Chondrocyte (in vitro differentiated cells): ENCODE data around the gene FAM204A. TPM values are rescaled to one million over a fixed set of nuclear protein-coding genes. Genes with fewer than 3 reads are reported as not detected.

Experiments used
- DNase-seq: peaks from one replicate; pipeline ENCODE4 v3.0.0; 2021; ENCODE audit warnings: mixed read lengths, low spot score
- H3K27ac Mint-ChIP-seq: one replicate; pipeline ENCODE4 v1.8.0; 2021; ENCODE audit warnings: mild to moderate bottlenecking, moderate library complexity, mixed read lengths; ENCODE audit not compliant: unreplicated experiment
- H3K27me3 Mint-ChIP-seq: 2 replicates; pipeline ENCODE4 v1.8.0; 2021; ENCODE audit warnings: low read depth, mixed read lengths
- H3K36me3 Mint-ChIP-seq: 2 replicates; pipeline ENCODE4 v1.8.0; 2021; ENCODE audit warnings: low read depth, mixed read lengths
- H3K4me1 Mint-ChIP-seq: 2 replicates; pipeline ENCODE4 v1.8.0; 2021; ENCODE audit warnings: low read depth, mild to moderate bottlenecking, mixed read lengths
- H3K4me3 Mint-ChIP-seq: one replicate; pipeline ENCODE4 v1.8.0; 2021; ENCODE audit warnings: mild to moderate bottlenecking, moderate library complexity, mixed read lengths; ENCODE audit not compliant: unreplicated experiment
- H3K9me3 Mint-ChIP-seq: 2 replicates; pipeline ENCODE4 v1.8.0; 2021; ENCODE audit warnings: low read depth, mixed read lengths
- CTCF ChIP-seq: fragments of 200-600 bp; sonication (generic); IDR thresholded peaks from 2 replicates; pipeline ENCODE4 v1.5.0; 2021; ENCODE audit warnings: antibody characterized with exemption, mild to moderate bottlenecking, moderate library complexity
- total RNA-seq: library from RNA; stranded (reverse); gene quantifications from 3 replicates; pipeline ENCODE4 v1.2.1, GENCODE V29; 2021

Gene FAM204A
- total RNA-seq, 1 donor from 2014 or later: 63.2 TPM

DNA sequence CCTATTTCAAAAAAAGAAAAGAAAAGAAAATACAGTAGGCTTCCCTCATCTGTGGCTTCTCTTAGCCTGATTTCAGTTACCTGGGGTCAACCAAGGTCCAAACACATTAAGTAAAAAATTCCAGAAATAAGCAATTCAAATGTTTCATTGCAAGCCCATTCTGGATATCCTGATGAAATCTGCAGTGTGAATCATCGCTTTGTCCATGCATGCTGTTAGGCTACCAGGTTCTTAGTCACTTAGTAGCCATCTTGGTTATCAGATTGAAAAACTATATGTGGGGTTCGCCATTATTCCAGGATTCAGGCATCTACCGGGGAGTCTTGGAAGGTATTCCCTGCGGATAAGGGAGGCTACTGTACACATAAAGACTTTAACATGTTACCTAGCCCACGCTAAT, 991 bp upstream of the FAM204A start:
- peaks cover 7% of the 10 kb centered on the region for H3K27me3 Mint-ChIP-seq
- H3K9me3 Mint-ChIP-seq: no peaks in the 10 kb centered on the region
- H3K4me3 Mint-ChIP-seq: no peak overlapping the region
- no peak for TF ChIP-seq CTCF
- DNase-seq: no peak
- H3K36me3 Mint-ChIP-seq: no peaks in the 10 kb centered on the region
- peaks cover 30% of the 10 kb centered on the region for H3K4me1 Mint-ChIP-seq
- H3K27ac Mint-ChIP-seq: no peak overlapping the region

- H3K36me3 Mint-ChIP-seq: no peaks in the 10 kb centered on the region
- peak; percentile 54 for TF ChIP-seq CTCF
- H3K4me3 Mint-ChIP-seq: peak overlapping the region; percentile 93
- no peaks in the 10 kb centered on the region for H3K9me3 Mint-ChIP-seq
- H3K27me3 Mint-ChIP-seq: peaks cover 7% of the 10 kb centered on the region
- H3K4me1 Mint-ChIP-seq: peaks cover 30% of the 10 kb centered on the region
- H3K27ac Mint-ChIP-seq: peak overlapping the region; percentile 73
- no peak for DNase-seq
Measured at GRCh38 chr10:118342638-118343020, 505 bp upstream of the FAM204A start.

DNA sequence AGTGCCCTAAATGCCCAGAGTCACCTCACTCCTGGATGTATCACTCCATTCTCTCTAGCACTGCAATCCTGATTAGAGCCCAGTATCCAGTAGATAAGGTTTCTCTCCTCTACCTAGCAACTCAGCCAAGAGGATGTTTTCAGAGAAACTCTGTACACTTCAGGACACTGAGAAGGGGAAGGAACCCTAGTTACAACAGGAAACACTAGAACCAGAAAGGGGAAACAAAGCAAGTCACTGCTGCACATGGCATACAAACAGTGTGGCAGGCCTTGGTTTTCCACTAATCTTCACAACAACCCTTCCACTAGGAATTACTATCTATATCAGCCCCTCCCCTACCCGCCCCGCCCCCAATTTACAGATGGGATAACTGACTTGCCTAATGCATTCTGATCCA, 1.6 kb downstream of the FAM204A start:
- no peak for TF ChIP-seq CTCF
- DNase-seq: no peak
- no peak overlapping the region for H3K27ac Mint-ChIP-seq
- H3K9me3 Mint-ChIP-seq: no peaks in the 10 kb centered on the region
- no peak overlapping the region for H3K4me3 Mint-ChIP-seq
- no peaks in the 10 kb centered on the region for H3K27me3 Mint-ChIP-seq
- H3K36me3 Mint-ChIP-seq: peaks cover 5% of the 10 kb centered on the region
- peaks cover 30% of the 10 kb centered on the region for H3K4me1 Mint-ChIP-seq

- H3K36me3 Mint-ChIP-seq: peaks cover 10% of the 10 kb centered on the region
- DNase-seq: no peak
- TF ChIP-seq CTCF: no peak
- H3K27me3 Mint-ChIP-seq: no peaks in the 10 kb centered on the region
- no peak overlapping the region for H3K4me3 Mint-ChIP-seq
- no peaks in the 10 kb centered on the region for H3K9me3 Mint-ChIP-seq
- H3K4me1 Mint-ChIP-seq: peaks cover 30% of the 10 kb centered on the region
- H3K27ac Mint-ChIP-seq: no peak overlapping the region
Measured at GRCh38 chr10:118339111-118339510, 3.0 kb downstream of the FAM204A start.

GRCh38 chr10:118337356-118337755, 4.8 kb downstream of the FAM204A start:
- Mint-ChIP-seq H3K4me3 (no peak overlapping the region), H3K36me3 (peaks cover 11% of the 10 kb centered on the region), H3K27me3 (no peaks in the 10 kb centered on the region), H3K27ac (no peak overlapping the region), H3K9me3 (no peaks in the 10 kb centered on the region), H3K4me1 (peaks cover 26% of the 10 kb centered on the region)
- no peak for DNase-seq
- no peak for TF ChIP-seq CTCF
